Thyroid gland (tissue), 4 donors: ENCODE measurements around the gene NGB.

Experiments used
- POLR2A ChIP-seq, 2 donors: fragments of 450-650 bp; IDR thresholded peaks; one replicate each; pipeline ENCODE4 v1.6.1; 2017; ENCODE audit warnings: antibody characterized with exemption in 2 of 2, mild to moderate bottlenecking in 2 of 2, moderate library complexity in 1 of 2
- TF ChIP-seq, protein P1 (sequence below), 6 experiments: fragments of 200-600 bp in 3 of 6; fragments of 450-650 bp in 3 of 6; sonication (generic) in 3 of 6; IDR thresholded peaks; one replicate each; pipeline ENCODE4 v1.5.1; 2016 to 2019; ENCODE audit warnings: antibody characterized with exemption in 6 of 6, mild to moderate bottlenecking in 2 of 6, inconsistent platforms in 1 of 6, moderate library complexity in 1 of 6

DNA sequence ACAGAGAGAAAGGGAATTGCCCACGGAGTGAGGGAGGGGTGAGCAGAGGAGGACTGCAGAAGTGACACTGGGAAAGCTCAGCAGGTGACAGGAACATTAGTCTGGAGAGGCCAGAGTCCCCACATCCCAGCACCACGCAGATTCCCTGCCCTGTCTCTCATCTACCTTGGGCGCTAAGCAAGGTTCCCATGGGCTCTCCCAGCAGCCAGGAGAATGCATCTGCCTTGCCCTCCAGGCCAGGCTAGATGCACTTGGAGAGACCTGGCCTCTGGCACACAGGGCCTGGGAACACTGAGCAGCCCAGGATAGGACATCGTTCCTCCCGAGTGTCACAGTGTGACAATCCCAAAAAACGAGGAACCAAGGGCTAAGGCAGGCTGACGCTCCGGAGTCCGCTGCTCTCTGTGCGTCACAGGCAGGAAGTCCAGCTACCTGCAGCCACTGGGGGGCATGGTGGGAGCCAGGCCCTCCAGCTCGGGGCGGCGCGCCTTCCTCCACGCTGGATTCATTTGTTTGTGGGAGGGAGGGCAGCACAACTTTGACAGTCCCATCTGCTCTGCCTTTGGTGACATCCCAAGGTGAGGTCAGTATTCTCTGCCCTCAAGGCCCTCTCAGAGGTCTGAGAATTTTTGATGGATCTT is 5.4 kb upstream of the NGB start:
- TF ChIP-seq, protein P1, sequence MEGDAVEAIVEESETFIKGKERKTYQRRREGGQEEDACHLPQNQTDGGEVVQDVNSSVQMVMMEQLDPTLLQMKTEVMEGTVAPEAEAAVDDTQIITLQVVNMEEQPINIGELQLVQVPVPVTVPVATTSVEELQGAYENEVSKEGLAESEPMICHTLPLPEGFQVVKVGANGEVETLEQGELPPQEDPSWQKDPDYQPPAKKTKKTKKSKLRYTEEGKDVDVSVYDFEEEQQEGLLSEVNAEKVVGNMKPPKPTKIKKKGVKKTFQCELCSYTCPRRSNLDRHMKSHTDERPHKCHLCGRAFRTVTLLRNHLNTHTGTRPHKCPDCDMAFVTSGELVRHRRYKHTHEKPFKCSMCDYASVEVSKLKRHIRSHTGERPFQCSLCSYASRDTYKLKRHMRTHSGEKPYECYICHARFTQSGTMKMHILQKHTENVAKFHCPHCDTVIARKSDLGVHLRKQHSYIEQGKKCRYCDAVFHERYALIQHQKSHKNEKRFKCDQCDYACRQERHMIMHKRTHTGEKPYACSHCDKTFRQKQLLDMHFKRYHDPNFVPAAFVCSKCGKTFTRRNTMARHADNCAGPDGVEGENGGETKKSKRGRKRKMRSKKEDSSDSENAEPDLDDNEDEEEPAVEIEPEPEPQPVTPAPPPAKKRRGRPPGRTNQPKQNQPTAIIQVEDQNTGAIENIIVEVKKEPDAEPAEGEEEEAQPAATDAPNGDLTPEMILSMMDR (IDR thresholded peaks at IDR 0.05), result no peak
- TF ChIP-seq POLR2A (IDR thresholded peaks at IDR 0.05), result no peak
